Neural crest cell (in vitro differentiated cells): Measurements from ENCODE around the gene RNASE8. TPM values are rescaled to one million over a fixed set of nuclear protein-coding genes. Genes with fewer than 3 reads are reported as not detected.
A peak's percentile ranks its signal among the peaks of the same experiment; 100 is the strongest.

Source experiments
- DNase-seq: peaks from one replicate; pipeline ENCODE4 v3.0.0; 2021; ENCODE audit warnings: low read depth, mixed read lengths, low spot score
- H3K27ac Mint-ChIP-seq: one replicate; pipeline ENCODE4 v1.8.0; 2021; ENCODE audit warnings: mild to moderate bottlenecking, mixed read lengths; ENCODE audit not compliant: unreplicated experiment
- H3K27me3 Mint-ChIP-seq: 2 replicates; pipeline ENCODE4 v1.8.0; 2021; ENCODE audit warnings: low read depth, mild to moderate bottlenecking, mixed read lengths
- H3K36me3 Mint-ChIP-seq: 2 replicates; pipeline ENCODE4 v1.8.0; 2021; ENCODE audit warnings: low read depth, mild to moderate bottlenecking, mixed read lengths
- H3K4me1 Mint-ChIP-seq: 2 replicates; pipeline ENCODE4 v1.8.0; 2021; ENCODE audit warnings: mixed read lengths
- H3K4me3 Mint-ChIP-seq: one replicate; pipeline ENCODE4 v1.8.0; 2021; ENCODE audit warnings: mild to moderate bottlenecking, mixed read lengths
- H3K9me3 Mint-ChIP-seq: 2 replicates; pipeline ENCODE4 v1.8.0; 2021; ENCODE audit warnings: mixed read lengths
- CTCF ChIP-seq: fragments of 200-600 bp; sonication (generic); conservative IDR thresholded peaks from 2 replicates; pipeline ENCODE4 v1.5.0; 2021; ENCODE audit warnings: antibody characterized with exemption, mild to moderate bottlenecking
- total RNA-seq: library from RNA; stranded (reverse); gene quantifications from 2 replicates; pipeline ENCODE4 v1.2.1, GENCODE V29; 2021

Gene RNASE8
- total RNA-seq, 1 donor from 2014 or later, result not detected

- Mint-ChIP-seq H3K9me3 (no peaks in the 10 kb centered on the region), H3K36me3 (peaks cover 22% of the 10 kb centered on the region), H3K4me3 (no peak overlapping the region), H3K4me1 (peaks cover 11% of the 10 kb centered on the region), H3K27ac (no peak overlapping the region), H3K27me3 (peaks cover 3% of the 10 kb centered on the region)
- no peak for TF ChIP-seq CTCF
- no peak for DNase-seq
Measured at GRCh38 chr14:21078726-21079125, 21.1 kb downstream of the RNASE8 start.

GRCh38 chr14:21081521-21082142 is 24.0 kb downstream of the RNASE8 start:
- no peak for TF ChIP-seq CTCF
- Mint-ChIP-seq H3K9me3 (no peaks in the 10 kb centered on the region), H3K36me3 (peaks cover 27% of the 10 kb centered on the region), H3K27me3 (peaks cover 6% of the 10 kb centered on the region), H3K27ac (no peak overlapping the region), H3K4me1 (peaks cover 9% of the 10 kb centered on the region), H3K4me3 (peak overlapping the region; percentile 65)
- no peak for DNase-seq

GRCh38 chr14:21083565-21084325 is 26.1 kb downstream of the RNASE8 start:
- Mint-ChIP-seq H3K36me3 (peaks cover 29% of the 10 kb centered on the region), H3K9me3 (no peaks in the 10 kb centered on the region), H3K4me3 (peak overlapping the region; percentile 23), H3K4me1 (peaks cover 19% of the 10 kb centered on the region), H3K27me3 (peaks cover 12% of the 10 kb centered on the region), H3K27ac (no peak overlapping the region)
- TF ChIP-seq CTCF, result no peak
- no peak for DNase-seq

GRCh38 chr14:21084396-21084795 is 26.8 kb downstream of the RNASE8 start:
- H3K27me3 Mint-ChIP-seq, result peaks cover 12% of the 10 kb centered on the region
- peak overlapping the region; percentile 23 for H3K4me3 Mint-ChIP-seq
- H3K36me3 Mint-ChIP-seq, result peaks cover 35% of the 10 kb centered on the region
- TF ChIP-seq CTCF, result no peak
- peaks cover 25% of the 10 kb centered on the region for H3K4me1 Mint-ChIP-seq
- no peak overlapping the region for H3K27ac Mint-ChIP-seq
- DNase-seq, result no peak
- H3K9me3 Mint-ChIP-seq, result no peaks in the 10 kb centered on the region

GRCh38 chr14:21084998-21085853 is 27.6 kb downstream of the RNASE8 start:
- Mint-ChIP-seq H3K9me3 (no peaks in the 10 kb centered on the region), H3K27me3 (peaks cover 12% of the 10 kb centered on the region), H3K4me1 (peaks cover 26% of the 10 kb centered on the region), H3K36me3 (peaks cover 35% of the 10 kb centered on the region), H3K4me3 (peak overlapping the region; percentile 23), H3K27ac (peak overlapping the region; percentile 82)
- no peak for TF ChIP-seq CTCF
- no peak for DNase-seq
